ENCODE results near the gene ZHX3. TPM values are rescaled to one million over a fixed set of nuclear protein-coding genes. Genes with fewer than 3 reads are reported as not detected.

The ZHX3 gene
- total RNA-seq, 1 experiment from 2014 or later, result 21.5 TPM

- CTCF ChIA-PET, result no interaction called here
- no peak for TF ChIP-seq EZH2 (IDR thresholded peaks at IDR 0.05; ENCODE audit: low read depth)
- no peak for TF ChIP-seq CTCF (conservative IDR thresholded peaks at IDR 0.05)
Observed at GRCh38 chr20:41148942-41149341, 168.6 kb downstream of the ZHX3 start.

GRCh38 chr20:41147767-41148191 lies 169.8 kb downstream of the ZHX3 start:
- H4K20me1 ChIP-seq (ENCODE audit: insufficient read depth), result no peaks in the 10 kb centered on the region
- H2AFZ ChIP-seq, result no peak overlapping the region
- H3K9me3 ChIP-seq (ENCODE audit: insufficient read depth, low read depth), result no peaks in the 10 kb centered on the region
- intact Hi-C loops (cut with micrococcal nuclease; ENCODE audit: unreplicated experiment), result no loop called here
- H3K36me3 ChIP-seq (ENCODE audit: low read depth), result no peaks in the 10 kb centered on the region
- H3K79me2 ChIP-seq (ENCODE audit: low read depth), result peaks cover 26% of the 10 kb centered on the region
- no peak overlapping the region for H3K27ac ChIP-seq
- no peak overlapping the region for H3K4me2 ChIP-seq
- ChIA-PET CTCF (no interaction called here), POLR2A (ENCODE audit: unreplicated experiment) (interaction anchor here (0.6 kb wide), 1 partner anchor 278 kb away, joined by 16 read pairs; no protein-coding TSS in a partner anchor)
- H3K9me2 ChIP-seq (ENCODE audit: insufficient read depth), result no peaks in the 10 kb centered on the region
- BruUV-seq (replicated peaks), result no TSS peak
- H3K4me1 ChIP-seq (replicated peaks; ENCODE audit: insufficient read depth), result peaks cover 7% of the 10 kb centered on the region; the same call in 1 of the 2 replicates
- DNase-seq, result no peak
- H3K4me3 ChIP-seq, result no peak overlapping the region
- no peak for TF ChIP-seq CTCF (conservative IDR thresholded peaks at IDR 0.05)
- TF ChIP-seq EZH2 (IDR thresholded peaks at IDR 0.05; ENCODE audit: low read depth), result no peak
- H3F3A ChIP-seq (ENCODE audit: insufficient read depth, low read depth), result peaks cover 8% of the 10 kb centered on the region; the same call in 1 of the 2 replicates
- H3K27me3 ChIP-seq (ENCODE audit: insufficient read depth, low read depth), result no peaks in the 10 kb centered on the region

More at GRCh38 chr20:41148942-41149341, 168.6 kb downstream of the ZHX3 start:
- no TSS peak for BruUV-seq (replicated peaks)
- POLR2A ChIA-PET (ENCODE audit: unreplicated experiment), result no interaction called here
- intact Hi-C loops (cut with micrococcal nuclease; ENCODE audit: unreplicated experiment), result no loop called here
- H3K4me1 ChIP-seq (replicated peaks; ENCODE audit: insufficient read depth), result peaks cover 7% of the 10 kb centered on the region; the same call in 1 of the 2 replicates
- H3K4me2 ChIP-seq, result no peak overlapping the region
- no peak overlapping the region for H2AFZ ChIP-seq
- DNase-seq, result no peak
- no peaks in the 10 kb centered on the region for H3K9me3 ChIP-seq (ENCODE audit: insufficient read depth, low read depth)
- no peaks in the 10 kb centered on the region; the same call in 1 of the 2 replicates for H4K20me1 ChIP-seq (ENCODE audit: insufficient read depth)
- H3K27ac ChIP-seq, result no peak overlapping the region
- H3K4me3 ChIP-seq, result no peak overlapping the region
- no peaks in the 10 kb centered on the region for H3K36me3 ChIP-seq (ENCODE audit: low read depth)
- peaks cover 8% of the 10 kb centered on the region; the same call in 1 of the 2 replicates for H3F3A ChIP-seq (ENCODE audit: insufficient read depth, low read depth)
- peaks cover 26% of the 10 kb centered on the region for H3K79me2 ChIP-seq (ENCODE audit: low read depth)
- no peaks in the 10 kb centered on the region for H3K27me3 ChIP-seq (ENCODE audit: insufficient read depth, low read depth)
- no peaks in the 10 kb centered on the region for H3K9me2 ChIP-seq (ENCODE audit: insufficient read depth)

GRCh38 chr20:41145821-41146620 lies 171.5 kb downstream of the ZHX3 start:
- CTCF ChIA-PET, result no interaction called here
- H3K4me1 ChIP-seq (replicated peaks; ENCODE audit: insufficient read depth), result peaks cover 7% of the 10 kb centered on the region; the same call in 1 of the 2 replicates
- DNase-seq, result no peak
- no peaks in the 10 kb centered on the region for H3K27me3 ChIP-seq (ENCODE audit: insufficient read depth, low read depth)
- intact Hi-C loops (cut with micrococcal nuclease; ENCODE audit: unreplicated experiment), result no loop called here
- no peaks in the 10 kb centered on the region for H3K9me3 ChIP-seq (ENCODE audit: insufficient read depth, low read depth)
- no peak overlapping the region for H3K4me2 ChIP-seq
- peaks cover 8% of the 10 kb centered on the region; the same call in 1 of the 2 replicates for H3F3A ChIP-seq (ENCODE audit: insufficient read depth, low read depth)
- H3K27ac ChIP-seq, result no peak overlapping the region
- H2AFZ ChIP-seq, result no peak overlapping the region
- no peaks in the 10 kb centered on the region for H3K36me3 ChIP-seq (ENCODE audit: low read depth)
- no TSS peak for BruUV-seq (replicated peaks)
- TF ChIP-seq EZH2 (IDR thresholded peaks at IDR 0.05; ENCODE audit: low read depth) (no peak), CTCF (conservative IDR thresholded peaks at IDR 0.05) (no peak)
- H3K79me2 ChIP-seq (ENCODE audit: low read depth), result peaks cover 30% of the 10 kb centered on the region
- H4K20me1 ChIP-seq (ENCODE audit: insufficient read depth), result 0 out of 2 replicates have a peak, but pooled peaks cover 6% of the 10 kb centered on the region
- no peaks in the 10 kb centered on the region for H3K9me2 ChIP-seq (ENCODE audit: insufficient read depth)
- POLR2A ChIA-PET (ENCODE audit: unreplicated experiment), result no interaction called here
- no peak overlapping the region for H3K4me3 ChIP-seq

All from PC-9 (cell line).